GM19324 (cell line): ENCODE data around the gene FGF11.

Experiments used
- ATAC-seq: cut with Tn5 transposase; IDR thresholded peaks from one replicate; pipeline ENCODE4 v1.9.1; 2021; ENCODE audit warnings: mild to moderate bottlenecking, moderate library complexity; ENCODE audit not compliant: unreplicated experiment, low FRiP score

The FGF11 gene

DNA sequence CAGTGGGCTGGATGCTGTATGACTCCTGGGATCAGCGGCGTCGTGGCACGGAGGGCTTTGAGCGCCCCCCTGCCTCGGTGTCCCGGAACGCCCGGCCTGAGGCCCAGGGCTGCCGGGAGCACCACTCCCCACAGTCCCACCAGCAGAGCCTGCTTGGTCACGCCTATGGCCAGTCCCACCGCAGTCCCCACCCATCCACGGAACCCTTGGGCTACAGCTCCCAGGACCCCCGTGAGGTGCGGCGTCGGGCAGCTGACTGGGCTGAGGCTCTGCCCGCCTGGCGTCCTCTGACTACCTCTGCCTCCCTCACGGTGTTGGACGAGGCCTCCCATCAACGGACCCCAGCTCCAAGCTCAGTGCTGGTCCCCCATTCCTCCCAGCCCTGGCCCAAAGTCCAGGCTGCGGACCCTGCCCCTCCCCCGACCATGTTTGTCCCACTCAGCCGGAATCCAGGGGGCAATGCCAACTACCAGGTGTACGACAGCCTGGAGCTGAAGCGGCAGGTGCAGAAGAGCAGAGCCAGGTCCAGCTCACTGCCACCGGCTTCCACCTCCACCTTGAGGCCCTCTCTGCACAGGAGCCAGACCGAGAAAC is 12.3 kb upstream of the FGF11 start:
- ATAC-seq, result no peak

DNA sequence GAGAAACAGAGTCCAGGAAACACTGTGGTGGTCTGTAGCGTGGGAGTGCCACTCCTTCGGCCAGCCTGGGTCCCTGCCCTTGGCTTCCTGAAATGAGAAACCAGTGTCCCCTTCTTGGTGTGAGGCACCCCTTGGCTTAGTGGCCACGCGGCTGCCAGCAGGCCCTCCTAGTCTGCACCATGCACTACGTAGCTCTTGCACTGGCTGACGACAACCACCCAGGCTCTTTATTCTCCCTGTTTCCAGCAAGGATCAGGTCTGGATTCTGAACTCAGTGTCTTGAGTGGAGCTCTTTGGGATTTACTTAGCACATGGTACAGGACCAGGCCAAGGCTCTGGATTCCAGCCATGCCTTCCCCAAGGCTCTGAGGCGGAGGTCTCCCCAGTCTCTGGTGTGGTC is 11.8 kb upstream of the FGF11 start:
- no peak for ATAC-seq

DNA sequence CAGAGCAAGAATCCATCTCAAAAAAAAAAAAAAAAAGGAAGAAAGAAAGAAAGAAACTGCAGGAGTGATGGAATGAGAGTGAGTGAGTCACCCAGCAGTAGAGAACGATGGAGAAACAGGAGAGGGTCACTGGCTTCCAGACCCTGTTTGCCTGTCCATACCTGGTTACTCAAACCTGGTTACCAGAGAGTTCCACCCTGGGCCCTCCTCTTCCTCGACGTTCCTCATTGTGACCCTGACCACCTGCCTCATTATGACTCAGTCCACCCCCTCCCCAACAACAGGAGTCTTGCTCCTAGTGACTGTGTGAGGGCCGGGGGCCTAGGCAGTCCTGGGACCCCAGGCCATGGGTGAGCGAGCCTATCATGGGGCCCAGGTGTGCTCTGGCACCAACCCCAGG is 10.8 kb upstream of the FGF11 start, which contains the start of gene SPEM3:
TSS of gene SPEM3 (plus strand) at position 301 of the 400 bp plus-strand sequence. CDS start at position 347, 46 bp downstream.
- no peak for ATAC-seq

DNA sequence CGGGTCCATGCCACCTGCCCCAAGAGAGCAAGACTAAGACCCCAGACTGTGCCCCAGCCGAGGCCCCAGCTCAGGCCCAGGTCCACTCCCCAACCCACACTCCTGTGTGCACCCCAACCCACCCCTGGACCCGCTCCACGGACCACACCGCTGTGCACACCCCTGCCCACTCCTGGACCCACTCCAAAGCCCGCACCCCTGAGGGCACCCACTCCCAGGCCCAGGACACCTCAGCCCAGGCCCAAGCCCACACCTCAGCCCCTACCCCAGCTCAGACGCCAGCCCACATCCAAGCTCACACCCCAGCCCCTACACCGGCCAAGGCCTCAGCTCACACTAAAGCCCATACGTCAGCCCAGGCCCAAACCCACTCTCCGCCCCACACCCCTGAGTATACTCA is 9.6 kb upstream of the FGF11 start:
- ATAC-seq, result no peak

DNA sequence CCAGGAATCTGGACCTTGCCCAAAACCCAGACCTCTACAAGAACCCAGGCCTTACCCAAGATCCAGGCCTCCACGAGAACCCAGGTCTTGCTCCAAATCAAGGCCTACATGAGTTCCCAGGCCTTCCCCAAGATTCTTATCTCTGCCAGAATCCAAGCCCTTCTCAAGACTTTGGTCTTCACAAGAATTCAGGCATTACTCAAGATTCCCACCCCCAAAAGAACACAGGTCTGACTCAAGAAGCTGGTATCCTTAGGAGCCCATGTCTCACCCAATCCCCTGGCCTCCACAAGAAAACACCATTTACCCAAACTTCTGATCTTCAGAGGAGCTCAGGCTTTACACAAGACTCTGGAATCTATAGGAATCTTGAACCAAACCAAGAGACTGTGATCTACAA is 8.1 kb upstream of the FGF11 start:
- ATAC-seq, result no peak

DNA sequence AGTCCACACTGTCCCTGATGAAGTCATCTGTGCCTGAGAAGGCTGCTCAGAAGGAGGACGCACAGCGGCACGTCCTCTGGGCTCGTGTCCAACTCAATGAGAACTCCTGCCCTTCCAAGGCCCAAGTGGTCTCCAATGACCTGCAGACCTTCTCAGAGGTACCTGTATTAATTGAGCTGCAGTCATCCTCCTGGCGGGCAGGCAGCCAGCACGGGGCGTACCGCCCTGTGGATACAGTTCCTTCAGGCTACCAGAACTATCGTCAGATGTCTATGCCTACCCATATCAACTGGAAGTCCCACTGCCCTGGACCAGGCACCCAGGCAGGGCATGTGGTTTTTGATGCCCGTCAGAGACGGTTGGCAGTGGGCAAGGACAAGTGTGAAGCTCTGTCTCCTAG is 7.0 kb upstream of the FGF11 start:
- no peak for ATAC-seq

DNA sequence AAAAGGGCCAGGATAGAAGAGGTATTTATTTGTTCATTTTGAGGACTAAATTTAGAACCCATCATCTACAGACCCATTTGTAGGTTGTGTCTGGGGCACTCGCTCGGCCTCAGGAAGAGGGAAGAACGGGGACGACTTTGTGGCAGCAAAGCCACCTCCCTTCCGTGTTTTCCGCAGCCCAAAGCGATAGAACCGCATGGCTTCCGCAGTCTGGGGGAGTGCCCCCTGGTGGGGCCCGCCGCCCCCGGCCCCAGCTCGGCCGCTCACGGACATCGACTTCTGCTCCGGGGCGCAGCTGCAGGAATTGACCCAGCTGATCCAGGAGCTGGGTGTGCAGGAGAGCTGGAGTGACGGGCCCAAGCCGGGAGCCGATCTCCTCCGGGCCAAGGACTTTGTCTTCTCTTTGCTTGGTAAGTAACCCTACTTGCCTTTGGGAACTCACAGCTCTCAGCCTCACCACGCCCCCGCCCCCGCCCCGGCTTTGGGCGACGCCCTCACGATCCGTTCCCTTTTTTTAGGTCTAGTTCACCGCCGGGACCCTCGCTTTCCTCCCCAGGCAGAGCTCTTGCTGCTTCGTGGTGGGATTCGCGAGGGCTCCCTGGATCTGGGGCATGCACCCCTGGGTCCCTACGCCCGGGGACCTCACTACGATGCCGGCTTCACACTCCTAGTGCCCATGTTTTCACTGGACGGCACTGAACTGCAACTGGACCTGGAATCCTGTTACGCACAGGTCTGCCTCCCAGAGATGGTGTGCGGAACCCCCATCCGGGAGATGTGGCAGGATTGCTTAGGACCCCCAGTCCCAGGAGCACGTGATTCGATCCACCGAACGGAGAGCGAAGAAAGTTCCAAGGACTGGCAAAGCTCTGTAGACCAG is 3.4 kb upstream of the FGF11 start:
- ATAC-seq, result peak; percentile 16

DNA sequence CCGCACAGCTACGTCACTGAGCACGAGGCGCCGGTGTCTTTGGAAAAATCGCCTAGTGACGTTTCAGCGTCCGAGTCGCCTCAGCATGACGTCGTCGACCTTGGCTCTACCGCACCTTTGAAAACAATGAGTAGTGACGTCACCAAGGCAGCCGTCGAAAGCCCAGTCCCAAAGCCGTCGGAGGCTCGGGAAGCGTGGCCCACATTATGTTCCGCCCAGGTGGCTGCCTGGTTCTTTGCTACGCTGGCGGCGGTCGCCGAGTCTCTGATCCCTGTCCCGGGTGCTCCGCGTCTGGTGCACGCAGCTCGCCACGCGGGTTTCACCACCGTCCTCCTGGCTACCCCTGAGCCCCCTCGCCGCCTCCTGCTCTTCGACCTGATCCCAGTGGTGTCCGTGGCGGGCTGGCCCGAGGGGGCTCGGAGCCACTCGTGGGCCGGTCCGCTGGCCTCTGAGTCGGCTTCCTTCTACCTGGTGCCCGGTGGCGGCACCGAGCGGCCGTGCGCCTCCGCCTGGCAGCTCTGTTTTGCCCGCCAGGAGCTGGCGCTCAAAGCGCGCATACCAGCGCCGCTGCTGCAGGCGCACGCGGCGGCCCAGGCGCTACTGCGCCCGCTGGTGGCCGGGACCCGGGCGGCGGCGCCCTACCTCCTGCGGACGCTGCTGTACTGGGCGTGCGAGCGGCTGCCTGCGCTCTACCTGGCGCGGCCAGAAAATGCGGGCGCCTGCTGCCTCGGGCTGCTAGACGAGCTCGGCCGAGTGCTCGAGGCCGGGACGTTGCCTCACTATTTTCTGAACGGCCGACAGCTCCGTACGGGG is 2.5 kb upstream of the FGF11 start:
- no peak for ATAC-seq

DNA sequence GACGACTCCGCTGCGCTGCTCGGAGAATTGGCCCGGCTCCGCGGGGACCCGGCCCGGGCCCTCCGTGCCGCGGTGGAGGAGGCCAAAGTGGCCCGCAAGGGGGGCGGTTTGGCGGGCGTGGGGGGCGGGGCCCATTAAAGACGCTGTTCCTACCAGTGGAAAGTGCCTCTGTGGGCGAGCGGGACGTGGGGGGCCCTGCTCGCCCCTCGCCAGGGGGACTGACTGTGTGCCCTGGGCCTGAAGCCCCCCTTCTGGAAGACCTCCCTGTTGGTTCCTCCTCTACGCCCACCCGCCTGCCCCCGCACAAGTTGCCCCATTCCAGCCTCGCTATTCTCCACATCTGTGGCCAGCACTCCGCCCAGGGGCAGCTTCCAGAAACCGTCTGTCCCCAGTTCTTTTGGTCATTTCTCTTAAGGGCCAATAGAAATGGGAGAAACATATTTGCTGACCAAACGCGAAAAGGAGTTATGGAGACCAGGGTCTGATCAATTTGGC is 1.9 kb upstream of the FGF11 start:
- no peak for ATAC-seq

DNA sequence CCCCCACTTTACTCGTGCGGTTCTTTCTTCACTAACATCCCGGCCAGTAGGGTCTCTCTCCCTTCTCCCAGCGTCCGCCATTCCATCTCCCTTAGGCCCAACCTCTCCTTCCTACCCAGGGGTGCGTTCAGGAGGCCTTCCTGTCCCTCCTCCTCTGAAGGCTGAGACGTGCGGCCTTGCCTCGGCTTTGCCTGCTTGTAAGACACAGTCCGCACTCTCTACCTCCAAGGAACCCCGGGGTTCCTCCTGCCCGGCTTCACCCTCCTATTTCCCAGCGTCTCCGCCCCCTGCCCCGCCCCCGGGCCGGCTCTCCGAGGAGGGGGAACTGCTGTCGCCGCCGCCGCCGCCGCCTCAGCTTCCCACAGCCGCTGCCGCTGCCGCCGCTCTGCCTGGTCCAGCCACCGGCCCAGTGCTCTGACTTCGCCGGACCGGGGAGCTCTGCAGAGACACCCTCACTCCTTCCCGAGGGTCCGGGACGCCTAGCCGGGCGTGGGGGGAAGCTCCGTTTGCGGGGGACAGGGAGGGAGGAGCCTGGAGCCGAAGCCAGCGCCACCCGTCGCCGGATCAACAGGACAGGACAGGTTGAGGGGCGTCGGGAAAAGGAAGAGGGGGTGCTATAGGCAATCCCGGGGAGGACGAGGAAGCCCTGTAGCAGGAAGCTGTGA is 1.2 kb upstream of the FGF11 start:
- no peak for ATAC-seq

DNA sequence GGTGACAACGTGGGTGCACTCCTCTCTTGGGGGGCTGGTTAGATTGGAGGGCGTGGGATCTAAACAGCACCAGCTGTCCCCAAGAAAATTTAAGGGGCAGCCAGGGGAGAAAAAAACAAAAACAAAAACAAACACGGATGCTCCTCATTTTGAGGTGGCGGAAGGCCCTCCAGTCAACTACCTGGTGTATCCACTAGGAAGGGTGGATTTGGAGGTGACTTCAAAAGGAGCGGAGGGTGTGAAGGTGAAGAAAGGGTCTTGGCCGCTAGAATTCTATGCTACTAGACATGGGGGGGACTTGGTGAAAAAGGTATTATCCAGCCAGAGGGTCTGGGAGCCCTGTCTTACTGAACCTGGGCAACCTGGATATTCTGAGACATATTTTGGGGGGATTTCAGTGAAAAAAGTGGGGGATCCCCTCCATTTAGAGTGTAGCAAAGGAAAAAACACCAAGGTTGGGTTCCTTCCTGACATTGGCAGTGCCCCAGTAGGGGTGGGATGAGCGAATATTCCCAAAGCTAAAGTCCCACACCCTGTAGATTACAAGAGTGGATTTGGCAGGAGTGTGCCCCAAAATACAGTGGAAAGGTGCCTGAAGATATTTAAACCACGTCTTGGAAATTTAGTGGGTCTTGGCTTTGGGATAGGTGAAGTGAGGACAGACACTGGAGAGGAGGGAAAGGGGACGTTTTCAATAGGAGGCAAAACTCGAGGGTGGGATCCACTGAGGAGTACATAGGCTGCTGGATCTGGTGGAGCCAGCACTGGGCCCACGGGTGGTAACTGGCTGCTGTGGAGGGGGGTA is 454 bp upstream of the FGF11 start:
- ATAC-seq, result no peak

DNA sequence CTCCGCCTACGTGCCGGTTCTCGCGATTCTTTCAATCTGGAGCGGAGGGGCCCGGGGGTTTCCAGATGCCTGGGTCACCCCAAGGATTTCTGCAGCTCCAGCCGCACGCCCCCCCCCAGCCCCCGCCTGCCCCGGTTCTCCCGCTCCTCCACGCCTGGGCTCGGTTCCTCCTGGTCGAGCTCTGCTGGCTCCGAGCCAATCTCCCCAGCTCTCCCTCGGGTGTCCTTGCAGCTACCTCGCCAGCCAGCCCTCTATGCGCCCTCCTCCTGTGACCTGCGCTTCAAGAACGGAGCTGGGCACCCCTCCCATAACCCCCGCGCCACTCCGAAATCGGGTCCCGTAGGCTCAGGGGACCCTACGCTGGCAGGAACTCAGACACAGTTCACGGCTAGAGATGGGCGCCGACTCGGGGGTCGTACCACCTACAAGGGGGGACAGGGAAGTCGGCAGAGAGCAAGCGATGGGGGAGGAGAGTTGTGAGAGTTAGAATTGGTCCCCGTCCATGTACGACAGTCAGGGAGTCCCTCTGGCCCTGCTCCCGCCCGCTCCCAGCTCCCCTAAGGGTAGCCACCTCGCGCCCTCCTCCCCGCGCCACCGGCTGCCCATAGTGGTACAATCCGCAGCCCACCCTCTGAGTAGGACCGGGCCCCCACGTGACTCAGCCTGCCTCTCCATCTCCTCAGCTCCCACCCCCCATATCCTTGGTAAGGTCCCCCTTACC is 961 bp downstream of the FGF11 start:
- ATAC-seq, result no peak

DNA sequence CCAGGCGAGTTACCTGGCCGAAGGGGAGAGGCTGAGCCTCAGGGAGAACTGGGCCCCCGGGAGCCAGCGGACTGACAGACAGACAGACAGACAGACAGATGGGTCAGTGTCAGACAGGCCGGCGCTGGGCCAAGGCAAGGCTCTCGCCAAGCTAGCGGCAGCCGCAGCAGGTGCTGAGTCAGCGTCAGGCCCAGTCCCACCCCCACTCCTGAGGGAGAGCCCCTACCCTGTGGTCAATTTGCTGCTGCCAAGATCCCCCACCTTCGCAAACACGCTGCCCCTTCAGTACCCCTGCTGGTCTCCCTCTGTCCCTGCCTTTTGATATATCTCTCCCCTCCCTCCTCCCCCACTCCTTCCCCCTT is 1.5 kb downstream of the FGF11 start:
- no peak for ATAC-seq

DNA sequence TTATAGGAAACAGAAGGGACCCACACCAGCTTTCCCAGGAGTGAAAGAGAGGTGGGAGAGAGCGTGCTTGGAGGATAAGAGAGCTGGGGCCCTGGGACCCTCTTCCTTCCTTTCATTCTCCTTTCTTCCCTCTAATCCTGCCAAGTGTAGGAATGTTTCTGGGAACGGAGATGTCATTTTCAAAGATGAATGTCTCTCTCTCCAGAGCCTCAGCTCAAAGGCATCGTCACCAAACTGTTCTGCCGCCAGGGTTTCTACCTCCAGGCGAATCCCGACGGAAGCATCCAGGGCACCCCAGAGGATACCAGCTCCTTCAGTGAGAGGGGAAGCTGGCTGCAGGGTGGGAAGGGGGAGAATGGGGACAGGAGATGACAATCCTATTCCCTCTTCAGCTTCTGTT is 2.0 kb downstream of the FGF11 start:
- ATAC-seq, result no peak

DNA sequence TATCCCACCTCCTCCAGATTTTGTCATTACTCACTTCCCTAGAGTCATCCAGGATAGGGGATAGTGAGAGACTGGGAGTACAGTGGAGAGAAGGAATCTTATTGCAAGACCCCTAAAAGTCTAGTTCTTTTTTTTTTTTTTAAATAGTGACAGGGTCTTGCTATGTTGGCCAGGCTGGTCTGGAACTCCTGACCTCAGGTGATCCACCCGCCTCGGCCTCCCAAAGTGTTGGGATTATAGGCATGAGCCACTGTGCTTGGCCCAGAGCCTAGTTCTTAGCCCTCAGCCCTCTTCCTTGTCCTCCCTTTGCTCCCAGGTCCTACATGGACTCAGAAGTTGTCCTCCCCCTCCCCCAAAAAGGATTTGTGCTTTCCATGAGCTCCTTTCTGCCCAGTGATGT is 2.8 kb downstream of the FGF11 start:
- ATAC-seq, result no peak

DNA sequence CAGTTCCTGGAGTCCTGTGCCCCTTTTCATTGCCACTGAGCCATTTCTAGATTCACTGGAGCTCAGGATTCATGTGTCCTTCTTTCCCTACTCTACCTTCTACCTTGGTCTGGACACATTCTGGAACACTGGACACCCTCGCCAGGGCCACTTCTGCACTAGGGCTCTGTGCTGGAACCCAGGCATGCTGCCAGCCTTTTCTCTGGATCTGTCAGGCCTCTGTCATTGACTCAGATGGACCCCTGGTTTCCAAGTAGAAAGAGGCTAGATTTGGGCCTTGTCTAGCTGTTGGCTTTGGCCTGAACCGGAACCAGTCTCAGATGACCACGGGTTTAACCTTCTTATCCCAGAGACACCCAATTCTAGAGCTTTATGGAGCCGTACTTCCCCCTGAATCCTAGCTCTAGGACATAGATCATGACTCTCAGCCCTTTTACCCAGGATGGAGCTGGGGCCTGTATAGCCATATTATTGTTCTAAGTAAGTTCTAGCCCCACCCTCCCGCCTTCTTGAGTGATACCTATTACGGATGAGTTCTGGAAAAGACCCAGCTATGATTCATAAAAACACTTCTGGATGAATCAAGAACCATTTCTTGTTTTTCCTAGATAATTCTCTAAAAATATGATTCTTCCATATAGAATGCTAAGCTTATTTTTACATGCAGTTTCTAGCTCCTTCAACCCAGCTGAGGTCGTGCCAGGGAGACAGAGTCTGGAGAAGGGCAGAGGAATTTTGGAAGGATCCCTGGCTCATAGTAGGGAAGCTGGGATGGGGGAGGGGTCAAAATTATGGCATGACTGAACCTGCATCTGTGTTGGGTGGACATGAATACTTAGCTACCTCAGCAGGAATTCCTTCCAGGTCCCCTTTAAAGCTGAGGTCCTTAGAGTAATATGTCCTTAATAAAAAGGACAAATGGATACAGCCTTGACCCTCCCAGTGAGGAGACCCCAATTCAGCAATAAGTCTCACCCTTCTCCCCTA is 4.5 kb downstream of the FGF11 start:
- no peak for ATAC-seq

DNA sequence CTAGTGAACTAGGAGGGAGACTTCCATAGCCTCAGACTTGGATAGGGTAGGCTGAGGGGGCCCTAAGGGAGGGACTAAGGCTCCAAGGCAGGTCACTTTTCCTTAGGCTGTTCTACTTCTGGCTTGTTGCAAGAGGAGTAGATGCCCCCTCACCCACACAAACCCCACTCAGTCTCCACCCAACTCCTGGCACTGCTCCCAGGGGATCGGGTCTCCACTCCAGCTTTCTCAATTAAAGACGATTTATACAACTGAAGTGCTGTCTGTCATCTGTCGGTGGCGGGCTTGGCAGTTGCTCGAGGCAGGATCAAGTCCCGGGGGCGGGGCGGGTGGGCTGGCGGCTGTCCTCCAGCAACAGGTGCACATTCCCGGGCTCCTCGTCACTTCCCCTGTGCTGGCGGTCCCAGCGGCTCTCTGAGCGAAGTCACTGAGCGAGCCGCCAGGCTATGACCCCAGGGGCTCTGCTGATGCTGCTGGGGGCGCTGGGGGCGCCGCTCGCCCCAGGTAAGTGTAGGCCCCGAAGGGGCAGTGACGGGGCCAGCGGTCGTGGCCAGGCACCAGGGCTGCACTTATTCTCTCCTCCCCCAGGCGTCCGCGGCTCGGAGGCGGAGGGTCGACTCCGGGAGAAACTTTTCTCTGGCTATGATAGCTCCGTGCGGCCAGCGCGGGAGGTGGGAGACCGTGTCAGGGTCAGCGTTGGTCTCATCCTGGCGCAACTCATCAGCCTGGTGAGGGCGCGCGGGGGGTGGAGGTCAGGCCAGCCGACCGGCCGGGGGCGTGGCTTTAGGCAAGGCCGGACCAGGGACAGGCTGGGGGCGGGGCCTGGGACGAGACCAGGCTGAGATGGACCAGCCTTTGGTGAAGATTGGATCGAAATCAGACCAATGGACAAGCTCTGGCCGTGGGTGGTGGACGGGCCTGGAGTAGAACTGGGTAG is 5.6 kb downstream of the FGF11 start, which contains the start of gene CHRNB1:
TSS of gene CHRNB1 (plus strand) at position 380 of the 937 bp plus-strand sequence. CDS start at position 447, 67 bp downstream.
- ATAC-seq, result no peak
